K562 (cell line): ENCODE data around the gene ALK.

ENCODE experiments used
- NR1H2 ChIP-seq: sonication (generic); formaldehyde crosslinking; IDR thresholded peaks from 2 replicates; pipeline ENCODE4 v1.4.0; 2020; ENCODE audit warnings: mild to moderate bottlenecking, missing genetic modification reagents
- TF ChIP-seq, protein P1 (sequence below), 3 experiments: IDR thresholded peaks in 2 of 3; conservative IDR thresholded peaks in 1 of 3; 2 replicates each; pipeline ENCODE4 v1.5.1; 2011 to 2012; ENCODE audit warnings: low read length in 3 of 3, mild to moderate bottlenecking in 3 of 3, control low read depth in 2 of 3, improper control_type of control experiment in 1 of 3, inconsistent platforms in 1 of 3, low read depth in 1 of 3, mixed read lengths in 1 of 3, moderate library complexity in 1 of 3; ENCODE audit not compliant: insufficient read depth in 2 of 3

DNA sequence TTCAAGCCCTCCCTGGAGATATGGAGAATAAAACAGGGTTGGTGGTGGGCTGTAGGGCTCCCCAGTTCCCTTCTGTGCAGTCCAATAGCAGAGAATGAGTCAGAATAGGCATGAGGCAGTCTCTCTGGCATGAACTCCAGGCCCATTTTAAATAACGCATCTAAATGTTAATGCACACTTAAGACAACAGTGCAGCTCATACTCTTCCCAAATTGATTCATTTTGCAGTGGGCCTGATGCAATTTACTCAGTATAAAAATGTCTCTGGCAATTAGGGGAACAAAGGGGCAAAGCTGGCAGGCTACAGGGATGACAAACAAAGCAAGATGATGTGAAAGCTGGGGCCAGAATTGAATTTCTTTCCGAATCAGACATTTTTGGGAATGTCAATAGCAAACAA, 403.4 kb downstream of the ALK start:
- no peak for TF ChIP-seq NR1H2 (CRISPR knock-in tag)
- TF ChIP-seq, protein P1, sequence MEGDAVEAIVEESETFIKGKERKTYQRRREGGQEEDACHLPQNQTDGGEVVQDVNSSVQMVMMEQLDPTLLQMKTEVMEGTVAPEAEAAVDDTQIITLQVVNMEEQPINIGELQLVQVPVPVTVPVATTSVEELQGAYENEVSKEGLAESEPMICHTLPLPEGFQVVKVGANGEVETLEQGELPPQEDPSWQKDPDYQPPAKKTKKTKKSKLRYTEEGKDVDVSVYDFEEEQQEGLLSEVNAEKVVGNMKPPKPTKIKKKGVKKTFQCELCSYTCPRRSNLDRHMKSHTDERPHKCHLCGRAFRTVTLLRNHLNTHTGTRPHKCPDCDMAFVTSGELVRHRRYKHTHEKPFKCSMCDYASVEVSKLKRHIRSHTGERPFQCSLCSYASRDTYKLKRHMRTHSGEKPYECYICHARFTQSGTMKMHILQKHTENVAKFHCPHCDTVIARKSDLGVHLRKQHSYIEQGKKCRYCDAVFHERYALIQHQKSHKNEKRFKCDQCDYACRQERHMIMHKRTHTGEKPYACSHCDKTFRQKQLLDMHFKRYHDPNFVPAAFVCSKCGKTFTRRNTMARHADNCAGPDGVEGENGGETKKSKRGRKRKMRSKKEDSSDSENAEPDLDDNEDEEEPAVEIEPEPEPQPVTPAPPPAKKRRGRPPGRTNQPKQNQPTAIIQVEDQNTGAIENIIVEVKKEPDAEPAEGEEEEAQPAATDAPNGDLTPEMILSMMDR (IDR thresholded peaks at IDR 0.05 in 2 of 3, conservative IDR thresholded peaks at IDR 0.05 in 1 of 3; ENCODE audit: insufficient read depth in 2 of 3, low read depth in 1 of 3, low read length in 3 of 3): no peak
